ENCODE measurements around the gene WWOX. TPM values are rescaled to one million over a fixed set of nuclear protein-coding genes. Genes with fewer than 3 reads are reported as not detected.

Gene WWOX
- total and polyA plus RNA-seq, 2 of the 13 experiments (the other 11 are each of a cell fraction or from before 2014, with no cell fraction given) = 9.1 to 37.4 TPM

GRCh38 chr16:78930561-78930960 is 831.1 kb downstream of the WWOX start:
- H4K20me1 ChIP-seq (ENCODE audit: insufficient read depth, low read length) = no peaks in the 10 kb centered on the region
- H3K36me3 ChIP-seq (replicated peaks in 1 of 2; ENCODE audit: control insufficient read depth in 1 of 2, insufficient read depth in 2 of 2, low read length in 2 of 2) = no peaks in the 10 kb centered on the region
- no peak overlapping the region for H3K4me2 ChIP-seq (ENCODE audit: low read depth, low read length)
- FAIRE-seq (no peak), DNase-seq (ENCODE audit: low spot score) (no peak), ATAC-seq (no peak)
- BruUV-seq (replicated peaks) = no TSS peak
- in situ Hi-C loops (cut with HindIII; ENCODE audit: extremely low pct_ligation_motif_present, low pct_unique_long_range_greater_than_20kb) = no loop called here
- H3K79me2 ChIP-seq (ENCODE audit: insufficient read depth, low read length) = no peaks in the 10 kb centered on the region
- WGBS (ENCODE audit: low lambda C conversion rate) = 14% methylated on average over 4 of the region's 4 CpGs
- ChIA-PET POLR2A (no interaction called here), CTCF (ENCODE audit: low intra/inter-chr PET ratio, low total read pairs) (no interaction called here)
- no peak overlapping the region for H3K4me3 ChIP-seq (replicated peaks in 1 of 3; ENCODE audit: insufficient read depth in 1 of 3, low read depth in 2 of 3, low read length in 3 of 3)
- no peak overlapping the region for H3K9ac ChIP-seq (ENCODE audit: insufficient read depth, low read depth, low read length)
- H3K27ac ChIP-seq (ENCODE audit: extremely low read length, insufficient read depth, low read length) = no peak overlapping the region
- TF ChIP-seq ZNF644 (CRISPR knock-in tag; IDR thresholded peaks at IDR 0.05; ENCODE audit: low read depth) (no peak), GTF2F1 (IDR thresholded peaks at IDR 0.05; ENCODE audit: low read length) (no peak)
- no peaks in the 10 kb centered on the region for H3K4me1 ChIP-seq (ENCODE audit: insufficient read depth, low read length)
- intact Hi-C loops (cut with micrococcal nuclease; ENCODE audit: unreplicated experiment) = no loop called here
- H3K27me3 ChIP-seq (ENCODE audit: control insufficient read depth in 1 of 2, insufficient read depth in 2 of 2, low read length in 2 of 2) = no peaks in the 10 kb centered on the region
- H3K9me3 ChIP-seq (ENCODE audit: low read length) = no peaks in the 10 kb centered on the region
- H2AFZ ChIP-seq (ENCODE audit: low read length) = no peak overlapping the region

- POLR2A ChIA-PET = no interaction called here
- ATAC-seq = no peak
- H4K20me1 ChIP-seq (ENCODE audit: insufficient read depth, low read length) = no peaks in the 10 kb centered on the region
- no peak for TF ChIP-seq ZNF720 (CRISPR knock-in tag; IDR thresholded peaks at IDR 0.05)
- TF ChIP-seq MAFF (IDR thresholded peaks at IDR 0.05; ENCODE audit: low read depth, low read length) = peak; percentile 97
- no peak for TF ChIP-seq MIER2 (CRISPR knock-in tag; IDR thresholded peaks at IDR 0.05)
- no peak for TF ChIP-seq HNRNPL (IDR thresholded peaks at IDR 0.05; ENCODE audit: low read depth, low read length)
- peak; percentile 98 for TF ChIP-seq MAFK (conservative IDR thresholded peaks at IDR 0.05 in 1 of 2, IDR thresholded peaks at IDR 0.05 in 1 of 2; ENCODE audit: low read length in 2 of 2)
- TF ChIP-seq DZIP1 (CRISPR knock-in tag; IDR thresholded peaks at IDR 0.05) = no peak
- TF ChIP-seq ZFP62 (CRISPR knock-in tag; IDR thresholded peaks at IDR 0.05) = no peak
- no peaks in the 10 kb centered on the region for H3K36me3 ChIP-seq (replicated peaks in 1 of 2; ENCODE audit: control insufficient read depth in 1 of 2, insufficient read depth in 2 of 2, low read length in 2 of 2)
- H3K4me3 ChIP-seq (replicated peaks in 1 of 3; ENCODE audit: insufficient read depth in 1 of 3, low read depth in 2 of 3, low read length in 3 of 3) = no peak overlapping the region
- CTCF ChIA-PET (ENCODE audit: low intra/inter-chr PET ratio, low total read pairs) = no interaction called here
- no peak overlapping the region for H2AFZ ChIP-seq (ENCODE audit: low read length)
- no peak for FAIRE-seq
- no peaks in the 10 kb centered on the region for H3K9me3 ChIP-seq (ENCODE audit: low read length)
- H3K27me3 ChIP-seq (ENCODE audit: control insufficient read depth in 1 of 2, insufficient read depth in 2 of 2, low read length in 2 of 2) = no peaks in the 10 kb centered on the region
- H3K9ac ChIP-seq (ENCODE audit: insufficient read depth, low read depth, low read length) = no peak overlapping the region
- intact Hi-C loops (cut with micrococcal nuclease; ENCODE audit: unreplicated experiment) (no loop called here), in situ Hi-C loops (cut with HindIII; ENCODE audit: extremely low pct_ligation_motif_present, low pct_unique_long_range_greater_than_20kb) (no loop called here)
- H3K79me2 ChIP-seq (ENCODE audit: insufficient read depth, low read length) = no peaks in the 10 kb centered on the region
- H3K27ac ChIP-seq (ENCODE audit: extremely low read length, insufficient read depth, low read length) = no peak overlapping the region
- no peaks in the 10 kb centered on the region for H3K4me1 ChIP-seq (ENCODE audit: insufficient read depth, low read length)
- BruUV-seq (replicated peaks) = no TSS peak
- no peak for DNase-seq (ENCODE audit: low spot score)
- H3K4me2 ChIP-seq (ENCODE audit: low read depth, low read length) = no peak overlapping the region
- 55% methylated on average over 2 of the region's 2 CpGs for WGBS (ENCODE audit: low lambda C conversion rate)
Measured at GRCh38 chr16:78931267-78931666, 831.8 kb downstream of the WWOX start.
